ENCODE results near the gene TRIO. TPM values are rescaled to one million over a fixed set of nuclear protein-coding genes. Genes with fewer than 3 reads are reported as not detected.

The TRIO gene
- polyA plus RNA-seq, 1 donor (not counting 4 experiments of a cell fraction or from before 2014, with no cell fraction given) = 57.2 TPM

GRCh38 chr5:14419686-14420085, 276.5 kb downstream of the TRIO start:
- Histone ChIP-seq H3K4me2 (ENCODE audit: control insufficient read depth, extremely low read depth, insufficient read depth, low read depth, low read length) (no peak overlapping the region), H2AFZ (ENCODE audit: control insufficient read depth, low read length) (no peak overlapping the region), H3K36me3 (ENCODE audit: control insufficient read depth in 2 of 2, extremely low read depth in 1 of 2, insufficient read depth in 2 of 2, low read length in 2 of 2) (peaks cover 40 to 50% of the 10 kb centered on the region in 2 experiments), H3K4me1 (ENCODE audit: control insufficient read depth, extremely low read depth, insufficient read depth, low read length) (peaks cover 4% of the 10 kb centered on the region), H3K27ac (ENCODE audit: control insufficient read depth, insufficient read depth, low read length) (no peak overlapping the region), H3K79me2 (ENCODE audit: control insufficient read depth, insufficient read depth, low read length) (peaks cover 18% of the 10 kb centered on the region), H3K4me3 (ENCODE audit: control insufficient read depth in 2 of 3, extremely low read depth in 1 of 3, insufficient read depth in 2 of 3, low read depth in 1 of 3, low read length in 3 of 3) (no peak overlapping the region), H4K20me1 (ENCODE audit: control insufficient read depth, extremely low read depth, insufficient read depth, low read length) (no peaks in the 10 kb centered on the region), H3K9ac (ENCODE audit: control insufficient read depth, extremely low read depth, insufficient read depth, low read length) (no peak overlapping the region), H3K9me1 (ENCODE audit: control insufficient read depth, extremely low read depth, insufficient read depth, low read length) (peaks cover 2% of the 10 kb centered on the region), H3K9me3 (ENCODE audit: control insufficient read depth, low read depth, low read length) (no peaks in the 10 kb centered on the region), H3K27me3 (ENCODE audit: control insufficient read depth, extremely low read depth, insufficient read depth, low read length) (no peaks in the 10 kb centered on the region)
- FAIRE-seq (no peak), DNase-seq (ENCODE audit: low read depth, low spot score) (no peak)
- dilution Hi-C loops (cut with MboI; ENCODE audit: extremely low pct_ligation_motif_present, low sequenced_read_pairs) = no loop called here
- TF ChIP-seq EZH2 (IDR thresholded peaks at IDR 0.05; ENCODE audit: low read length) (no peak), CTCF (optimal IDR thresholded peaks at IDR 0.05 in 1 of 3, IDR thresholded peaks at IDR 0.05 in 1 of 3, conservative IDR thresholded peaks at IDR 0.05 in 1 of 3; ENCODE audit: extremely low read depth in 1 of 3, insufficient read depth in 2 of 3, low read length in 3 of 3) (no peak)

GRCh38 chr5:14420101-14420811, 277.1 kb downstream of the TRIO start:
- no peaks in the 10 kb centered on the region for H3K27me3 ChIP-seq (ENCODE audit: control insufficient read depth, extremely low read depth, insufficient read depth, low read length)
- dilution Hi-C loops (cut with MboI; ENCODE audit: extremely low pct_ligation_motif_present, low sequenced_read_pairs) = no loop called here
- no peaks in the 10 kb centered on the region for H3K9me3 ChIP-seq (ENCODE audit: control insufficient read depth, low read depth, low read length)
- no peak overlapping the region for H3K4me2 ChIP-seq (ENCODE audit: control insufficient read depth, extremely low read depth, insufficient read depth, low read depth, low read length)
- H3K4me1 ChIP-seq (ENCODE audit: control insufficient read depth, extremely low read depth, insufficient read depth, low read length) = peaks cover 4% of the 10 kb centered on the region
- no peak overlapping the region for H3K27ac ChIP-seq (ENCODE audit: control insufficient read depth, insufficient read depth, low read length)
- H3K36me3 ChIP-seq (ENCODE audit: control insufficient read depth in 2 of 2, extremely low read depth in 1 of 2, insufficient read depth in 2 of 2, low read length in 2 of 2) = peaks cover 35 to 49% of the 10 kb centered on the region in 2 experiments
- H3K9ac ChIP-seq (ENCODE audit: control insufficient read depth, extremely low read depth, insufficient read depth, low read length) = no peak overlapping the region
- DNase-seq (ENCODE audit: low read depth, low spot score) (no peak), FAIRE-seq (no peak)
- H3K4me3 ChIP-seq (ENCODE audit: control insufficient read depth in 2 of 3, extremely low read depth in 1 of 3, insufficient read depth in 2 of 3, low read depth in 1 of 3, low read length in 3 of 3) = no peak overlapping the region
- H2AFZ ChIP-seq (ENCODE audit: control insufficient read depth, low read length) = no peak overlapping the region
- peaks cover 20% of the 10 kb centered on the region for H3K79me2 ChIP-seq (ENCODE audit: control insufficient read depth, insufficient read depth, low read length)
- no peaks in the 10 kb centered on the region for H4K20me1 ChIP-seq (ENCODE audit: control insufficient read depth, extremely low read depth, insufficient read depth, low read length)
- TF ChIP-seq EZH2 (IDR thresholded peaks at IDR 0.05; ENCODE audit: low read length) = no peak
- TF ChIP-seq CTCF (optimal IDR thresholded peaks at IDR 0.05 in 1 of 3, IDR thresholded peaks at IDR 0.05 in 1 of 3, conservative IDR thresholded peaks at IDR 0.05 in 1 of 3; ENCODE audit: extremely low read depth in 1 of 3, insufficient read depth in 2 of 3, low read length in 3 of 3) = no peak
- peaks cover 2% of the 10 kb centered on the region for H3K9me1 ChIP-seq (ENCODE audit: control insufficient read depth, extremely low read depth, insufficient read depth, low read length)

All from keratinocyte (primary cell).